K562 (cell line): Measurements from ENCODE around the gene MED22. TPM values are rescaled to one million over a fixed set of nuclear protein-coding genes. Genes with fewer than 3 reads are reported as not detected.
A peak's percentile ranks its signal among the peaks of the same experiment; 100 is the strongest.

Experiments used
- BMI1 ChIP-seq: fragments of 150-350 bp; IDR thresholded peaks from 2 replicates; pipeline ENCODE4 v1.6.1; 2014; ENCODE audit warnings: low read length
- CBX5 ChIP-seq: IDR thresholded peaks from 2 replicates; pipeline ENCODE4 v1.6.1; 2014; ENCODE audit warnings: low read depth, borderline replicate concordance
- CBX8 ChIP-seq: fragments of 200-600 bp; sonication (generic); IDR thresholded peaks from 2 replicates; pipeline ENCODE4 v1.6.1; 2012; ENCODE audit warnings: borderline replicate concordance, mixed run types, low read depth, mild to moderate bottlenecking, moderate library complexity, mixed read lengths, low read length, control low read depth, inconsistent platforms; ENCODE audit not compliant: poor library complexity, severe bottlenecking; ENCODE audit errors: extremely low read depth
- CTBP1 ChIP-seq: fragments of 450-650 bp; IDR thresholded peaks from 2 replicates; pipeline ENCODE4 v1.6.1; 2016; ENCODE audit warnings: borderline replicate concordance
- ERF ChIP-seq: fragments of 450-650 bp; formaldehyde crosslinking; IDR thresholded peaks from 2 replicates; pipeline ENCODE4 v1.4.0; 2020; ENCODE audit warnings: mild to moderate bottlenecking, mixed read lengths
- ETS2 ChIP-seq: IDR thresholded peaks from 2 replicates; pipeline ENCODE4 v1.6.1; 2016; ENCODE audit warnings: borderline replicate concordance, missing genetic modification characterization, mild to moderate bottlenecking, moderate library complexity, missing compliant biosample characterization; ENCODE audit not compliant: poor library complexity, severe bottlenecking
- HCFC1 ChIP-seq: IDR thresholded peaks from 2 replicates; pipeline ENCODE4 v1.6.1; 2012; ENCODE audit warnings: low read depth, low read length, improper control_type of control experiment
- MTA3 ChIP-seq: fragments of 450-650 bp; formaldehyde crosslinking; IDR thresholded peaks from 2 replicates; pipeline ENCODE4 v1.6.1; 2017; ENCODE audit warnings: mild to moderate bottlenecking, borderline replicate concordance
- NCOA6 ChIP-seq: fragments of 450-650 bp; IDR thresholded peaks from 2 replicates; pipeline ENCODE4 v1.6.1; 2017; ENCODE audit warnings: mild to moderate bottlenecking
- NR2F6 ChIP-seq: fragments of 450-650 bp; formaldehyde crosslinking; IDR thresholded peaks from 2 replicates; pipeline ENCODE4 v1.4.0; 2020; ENCODE audit warnings: mild to moderate bottlenecking
- NRF1 ChIP-seq, 2 experiments: fragments of 450-650 bp; IDR thresholded peaks in 1 of 2; conservative IDR thresholded peaks in 1 of 2; 2 replicates each; pipeline ENCODE4 v1.6.1; 2014; ENCODE audit warnings: mild to moderate bottlenecking in 2 of 2
- PHF21A ChIP-seq: fragments of 450-650 bp; IDR thresholded peaks from 2 replicates; pipeline ENCODE4 v1.6.1; 2017; ENCODE audit warnings: low read depth, borderline replicate concordance
- POLR2A ChIP-seq: fragments of 450-650 bp; conservative IDR thresholded peaks from 2 replicates; pipeline ENCODE4 v1.6.1; 2016
- POLR2G ChIP-seq: fragments of 200-400 bp; formaldehyde crosslinking; IDR thresholded peaks from 2 replicates; pipeline ENCODE4 v1.6.1; 2017; ENCODE audit warnings: low read depth, mild to moderate bottlenecking, antibody characterized with exemption, low read length, moderate library complexity
- RBFOX2 ChIP-seq: fragments of 200-400 bp; formaldehyde crosslinking; IDR thresholded peaks from 2 replicates; pipeline ENCODE4 v1.6.1; 2017; ENCODE audit warnings: low read depth, mild to moderate bottlenecking, low read length, moderate library complexity
- RBM15 ChIP-seq: fragments of 200-400 bp; formaldehyde crosslinking; IDR thresholded peaks from 2 replicates; pipeline ENCODE4 v1.6.1; 2018; ENCODE audit warnings: mild to moderate bottlenecking, low read length, moderate library complexity; ENCODE audit not compliant: insufficient read depth
- SREBF1 ChIP-seq: fragments of 150-350 bp; IDR thresholded peaks from 2 replicates; pipeline ENCODE4 v1.6.1; 2014; ENCODE audit warnings: antibody characterized with exemption, low read depth, low read length, borderline replicate concordance
- TAF1 ChIP-seq: IDR thresholded peaks from 2 replicates; pipeline ENCODE4 v1.6.1; 2011; ENCODE audit warnings: mild to moderate bottlenecking, low read length, moderate library complexity; ENCODE audit not compliant: insufficient read depth, control insufficient read depth, severe bottlenecking; ENCODE audit errors: extremely low read depth
- THRAP3 ChIP-seq: fragments of 450-650 bp; IDR thresholded peaks from 2 replicates; pipeline ENCODE4 v1.6.1; 2016; ENCODE audit warnings: mild to moderate bottlenecking, inconsistent platforms, borderline replicate concordance
- ZNF134 ChIP-seq: fragments of 250-450 bp; sonication (Bioruptor Pico); conservative IDR thresholded peaks from 2 replicates; pipeline ENCODE4 v1.4.0; 2020
- ZNF175 ChIP-seq: fragments of 200-800 bp; sonication (Bioruptor generic); IDR thresholded peaks from 2 replicates; pipeline ENCODE4 v1.6.1; 2016; ENCODE audit warnings: low read depth, mild to moderate bottlenecking, missing genetic modification characterization, missing compliant biosample characterization
- ZZZ3 ChIP-seq: fragments of 450-650 bp; IDR thresholded peaks from 2 replicates; pipeline ENCODE4 v1.6.1; 2016; ENCODE audit warnings: antibody characterized with exemption, mild to moderate bottlenecking, moderate library complexity
- polyA plus RNA-seq, 8 experiments: library from polyadenylated mRNA; depleted of rRNA in 4 of 8; stranded (reverse) in 5 of 8; unstranded in 3 of 8; fragments of >200 nt; fragmentation: Nextera tagmentation in 2 of 8; fragmentation: Illumina TruSeq in 1 of 8; extraction: Ambion mirVana in 2 of 8; extraction: Trizol in 1 of 8; gene quantifications; 2 replicates each; pipeline versions ENCODE4 v1.2.1 to v1.2.3, GENCODE V29; 2011 to 2014; ENCODE audit warnings: inconsistent platforms in 1 of 8, missing spikeins in 1 of 8
- total RNA-seq, 7 experiments: library from RNA; depleted of rRNA in 6 of 7; stranded (reverse); fragments of >200 nt in 6 of 7; fragmentation: Illumina TruSeq in 2 of 7; extraction: Trizol in 2 of 7; gene quantifications; 2 replicates each; pipeline versions ENCODE4 v1.2.1 to v1.2.3, GENCODE V29; 2011 to 2021; ENCODE audit warnings: low replicate concordance in 1 of 7
- TF ChIP-seq, protein P1 (sequence below): sonication (generic); formaldehyde crosslinking; IDR thresholded peaks from 2 replicates; pipeline ENCODE4 v1.8.0; 2022; ENCODE audit warnings: missing genetic modification reagents, mild to moderate bottlenecking, borderline replicate concordance
- TF ChIP-seq, protein P2 (sequence below): sonication (generic); formaldehyde crosslinking; IDR thresholded peaks from 2 replicates; pipeline ENCODE4 v1.8.0; 2022; ENCODE audit warnings: mild to moderate bottlenecking, missing genetic modification reagents
- TF ChIP-seq, protein P3 (sequence below): sonication (generic); formaldehyde crosslinking; IDR thresholded peaks from 2 replicates; pipeline ENCODE4 v1.8.0; 2022; ENCODE audit warnings: missing genetic modification reagents, mild to moderate bottlenecking, moderate library complexity, borderline replicate concordance
- TF ChIP-seq, protein P4 (sequence below): fragments of 250-450 bp; sonication (Bioruptor Pico); IDR thresholded peaks from 2 replicates; pipeline ENCODE4 v1.8.0; 2021; ENCODE audit warnings: moderate library complexity, mild to moderate bottlenecking, inconsistent platforms

Gene MED22
- total and polyA plus RNA-seq, 9 of the 15 experiments (the other 6 are each of a cell fraction or from before 2014, with no cell fraction given): 0.73 to 35.6 (median 22.3) TPM

DNA sequence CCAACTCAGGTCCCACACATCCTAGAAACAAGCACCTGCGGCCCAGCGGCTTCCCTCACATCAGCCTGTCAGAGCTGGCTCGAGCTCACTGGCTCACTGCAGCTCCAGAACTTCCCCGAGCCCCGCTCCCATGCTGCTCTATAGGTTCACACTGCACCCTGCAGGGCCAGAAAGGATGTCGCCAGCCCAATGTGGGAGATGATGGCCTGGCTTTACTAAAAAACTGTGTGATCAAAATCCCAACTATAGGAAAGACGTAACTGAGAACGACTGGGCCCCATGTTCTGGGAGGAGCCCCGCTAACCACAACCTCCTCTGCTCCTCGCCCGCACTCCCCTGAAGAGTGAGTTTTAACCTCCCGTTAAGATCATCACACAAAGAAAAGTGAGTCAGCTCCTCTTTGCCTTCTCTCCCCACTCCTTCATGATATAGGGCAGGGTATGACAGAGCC is 23.4 kb upstream of the MED22 start (continued):
- TF ChIP-seq, protein P1, sequence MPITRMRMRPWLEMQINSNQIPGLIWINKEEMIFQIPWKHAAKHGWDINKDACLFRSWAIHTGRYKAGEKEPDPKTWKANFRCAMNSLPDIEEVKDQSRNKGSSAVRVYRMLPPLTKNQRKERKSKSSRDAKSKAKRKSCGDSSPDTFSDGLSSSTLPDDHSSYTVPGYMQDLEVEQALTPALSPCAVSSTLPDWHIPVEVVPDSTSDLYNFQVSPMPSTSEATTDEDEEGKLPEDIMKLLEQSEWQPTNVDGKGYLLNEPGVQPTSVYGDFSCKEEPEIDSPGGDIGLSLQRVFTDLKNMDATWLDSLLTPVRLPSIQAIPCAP (CRISPR knock-in tag): no peak
- no peak for TF ChIP-seq THRAP3
- no peak for TF ChIP-seq NR2F6 (CRISPR knock-in tag)
- TF ChIP-seq ZZZ3: no peak
- TF ChIP-seq, protein P2, sequence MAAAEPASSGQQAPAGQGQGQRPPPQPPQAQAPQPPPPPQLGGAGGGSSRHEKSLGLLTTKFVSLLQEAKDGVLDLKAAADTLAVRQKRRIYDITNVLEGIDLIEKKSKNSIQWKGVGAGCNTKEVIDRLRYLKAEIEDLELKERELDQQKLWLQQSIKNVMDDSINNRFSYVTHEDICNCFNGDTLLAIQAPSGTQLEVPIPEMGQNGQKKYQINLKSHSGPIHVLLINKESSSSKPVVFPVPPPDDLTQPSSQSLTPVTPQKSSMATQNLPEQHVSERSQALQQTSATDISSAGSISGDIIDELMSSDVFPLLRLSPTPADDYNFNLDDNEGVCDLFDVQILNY (CRISPR knock-in tag): no peak
- TF ChIP-seq SREBF1: no peak
- no peak for TF ChIP-seq NRF1 (conservative IDR thresholded peaks at IDR 0.05 in 1 of 2, IDR thresholded peaks at IDR 0.05 in 1 of 2)
- no peak for TF ChIP-seq NCOA6
- peak; percentile 51 for TF ChIP-seq POLR2G
- TF ChIP-seq, protein P3, sequence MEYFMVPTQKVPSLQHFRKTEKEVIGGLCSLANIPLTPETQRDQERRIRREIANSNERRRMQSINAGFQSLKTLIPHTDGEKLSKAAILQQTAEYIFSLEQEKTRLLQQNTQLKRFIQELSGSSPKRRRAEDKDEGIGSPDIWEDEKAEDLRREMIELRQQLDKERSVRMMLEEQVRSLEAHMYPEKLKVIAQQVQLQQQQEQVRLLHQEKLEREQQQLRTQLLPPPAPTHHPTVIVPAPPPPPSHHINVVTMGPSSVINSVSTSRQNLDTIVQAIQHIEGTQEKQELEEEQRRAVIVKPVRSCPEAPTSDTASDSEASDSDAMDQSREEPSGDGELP (CRISPR knock-in tag): no peak
- no peak for TF ChIP-seq MTA3
- TF ChIP-seq PHF21A: no peak
- TF ChIP-seq RBFOX2: peak; percentile 54; the same call in 1 of the 2 replicates
- no peak for TF ChIP-seq ETS2 (tag)
- no peak for TF ChIP-seq CTBP1
- no peak for TF ChIP-seq ZNF134
- no peak for TF ChIP-seq CBX8
- 0 out of 2 replicates have a peak, but pooled peaks have one; percentile 42 for TF ChIP-seq ERF (CRISPR knock-in tag)
- TF ChIP-seq HCFC1: no peak
- TF ChIP-seq, protein P4, sequence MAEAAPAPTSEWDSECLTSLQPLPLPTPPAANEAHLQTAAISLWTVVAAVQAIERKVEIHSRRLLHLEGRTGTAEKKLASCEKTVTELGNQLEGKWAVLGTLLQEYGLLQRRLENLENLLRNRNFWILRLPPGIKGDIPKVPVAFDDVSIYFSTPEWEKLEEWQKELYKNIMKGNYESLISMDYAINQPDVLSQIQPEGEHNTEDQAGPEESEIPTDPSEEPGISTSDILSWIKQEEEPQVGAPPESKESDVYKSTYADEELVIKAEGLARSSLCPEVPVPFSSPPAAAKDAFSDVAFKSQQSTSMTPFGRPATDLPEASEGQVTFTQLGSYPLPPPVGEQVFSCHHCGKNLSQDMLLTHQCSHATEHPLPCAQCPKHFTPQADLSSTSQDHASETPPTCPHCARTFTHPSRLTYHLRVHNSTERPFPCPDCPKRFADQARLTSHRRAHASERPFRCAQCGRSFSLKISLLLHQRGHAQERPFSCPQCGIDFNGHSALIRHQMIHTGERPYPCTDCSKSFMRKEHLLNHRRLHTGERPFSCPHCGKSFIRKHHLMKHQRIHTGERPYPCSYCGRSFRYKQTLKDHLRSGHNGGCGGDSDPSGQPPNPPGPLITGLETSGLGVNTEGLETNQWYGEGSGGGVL: no peak
- TF ChIP-seq RBM15: no peak
- TF ChIP-seq TAF1: peak; percentile 27
- no peak for TF ChIP-seq CBX5
- TF ChIP-seq POLR2A: no peak
- no peak for TF ChIP-seq BMI1
- no peak for TF ChIP-seq ZNF175
